ENCODE measurements around the gene CARD10.
"Not testable (repeated sequence)": the region's sequence is repeated elsewhere in the genome, so short reads cannot be mapped to it uniquely, and the experiment has no call there.

Gene CARD10

DNA sequence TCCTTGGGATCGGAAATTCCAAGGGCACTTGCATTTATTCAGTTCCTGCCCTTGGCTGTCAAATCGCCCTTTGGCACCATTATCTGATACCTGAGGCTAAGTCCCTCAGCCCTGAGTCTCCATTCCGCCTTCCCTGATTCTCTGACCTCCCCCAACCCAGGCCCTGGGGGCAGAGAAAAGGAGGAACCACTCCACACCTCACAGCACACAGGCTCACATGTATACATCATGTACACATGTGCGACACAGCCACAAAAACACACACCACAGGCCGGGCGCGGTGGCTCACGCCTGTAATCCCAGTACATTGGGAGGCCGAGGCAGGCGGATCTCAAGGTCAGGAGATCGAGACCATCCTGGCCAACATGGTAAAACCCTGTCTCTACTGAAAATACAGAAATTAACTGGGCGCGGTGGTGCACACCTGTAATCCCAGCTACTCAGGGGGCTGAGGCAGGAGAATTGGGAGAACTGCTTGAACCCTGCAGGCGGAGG is 51.0 kb downstream of the CARD10 start:
- DNase-seq (ENCODE audit: low read depth, low spot score), result not testable (repeated sequence)

DNA sequence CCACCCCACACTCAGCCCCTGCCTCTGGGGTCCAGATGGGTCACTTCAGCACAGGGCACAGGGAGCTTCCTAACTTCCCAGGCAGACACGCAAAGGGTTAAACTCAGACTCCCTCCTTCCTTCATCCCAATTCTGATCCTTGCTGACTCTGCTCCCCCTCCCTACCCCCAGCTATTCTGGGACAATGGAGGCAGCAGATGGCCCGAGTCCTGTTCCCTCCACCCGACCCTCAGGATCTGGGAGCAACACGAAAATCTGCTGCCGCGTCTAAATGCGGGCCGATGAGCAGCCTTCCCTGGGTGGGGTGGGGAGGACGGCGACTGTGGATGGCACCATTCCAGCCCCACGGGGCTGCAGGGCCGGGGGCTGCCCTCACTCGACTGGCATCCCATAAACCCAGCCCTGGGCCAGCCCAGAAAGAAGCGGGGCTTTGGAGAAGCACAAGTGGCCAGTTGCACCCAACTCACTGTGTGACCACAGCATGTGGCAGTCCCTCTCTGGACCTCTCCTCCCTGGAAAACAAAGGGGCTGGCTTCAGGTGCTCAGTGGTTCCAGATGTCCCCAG is 51.7 kb downstream of the CARD10 start:
- no peak for DNase-seq (ENCODE audit: low read depth, low spot score)

DNA sequence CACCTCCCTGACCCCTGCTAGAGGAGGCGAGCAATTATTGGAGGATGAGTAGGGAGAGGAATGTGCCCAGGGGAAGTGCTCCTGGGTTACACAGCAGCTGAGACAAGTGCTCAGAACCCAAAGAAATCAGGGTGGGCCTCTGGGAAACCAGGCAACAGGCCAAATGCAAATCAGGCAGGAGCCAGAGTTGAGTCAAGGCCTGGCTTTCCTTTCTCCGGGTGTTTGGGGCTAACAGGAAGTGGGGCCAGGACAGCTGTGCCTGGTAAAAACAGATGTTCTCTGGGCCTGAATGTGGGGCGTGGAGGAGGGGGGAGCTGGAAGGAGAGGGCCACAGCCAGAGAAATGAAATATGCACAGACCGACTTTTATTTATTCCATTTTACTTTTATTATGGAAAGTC is 55.0 kb downstream of the CARD10 start:
- no peak for DNase-seq (ENCODE audit: low read depth, low spot score)

DNA sequence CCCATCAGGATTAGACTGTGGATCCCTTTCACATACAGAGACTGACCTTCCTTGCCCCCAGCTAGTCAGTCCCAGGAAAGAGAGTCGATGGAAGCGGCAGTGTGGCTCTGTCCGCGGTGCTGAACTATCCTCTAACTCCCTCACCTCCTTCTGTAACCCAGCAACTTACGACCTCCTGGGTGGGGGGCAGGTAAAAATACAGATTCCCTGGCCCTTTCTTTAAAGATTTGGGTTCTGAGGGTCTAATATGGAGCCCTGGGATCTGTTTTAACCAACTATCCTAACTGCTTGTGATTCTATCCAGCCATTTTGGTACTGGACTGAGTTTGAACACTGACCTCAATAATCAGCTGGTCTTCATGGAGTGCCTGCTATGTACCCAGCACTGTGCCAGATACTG is 56.2 kb downstream of the CARD10 start:
- no peak for DNase-seq (ENCODE audit: low read depth, low spot score)

DNA sequence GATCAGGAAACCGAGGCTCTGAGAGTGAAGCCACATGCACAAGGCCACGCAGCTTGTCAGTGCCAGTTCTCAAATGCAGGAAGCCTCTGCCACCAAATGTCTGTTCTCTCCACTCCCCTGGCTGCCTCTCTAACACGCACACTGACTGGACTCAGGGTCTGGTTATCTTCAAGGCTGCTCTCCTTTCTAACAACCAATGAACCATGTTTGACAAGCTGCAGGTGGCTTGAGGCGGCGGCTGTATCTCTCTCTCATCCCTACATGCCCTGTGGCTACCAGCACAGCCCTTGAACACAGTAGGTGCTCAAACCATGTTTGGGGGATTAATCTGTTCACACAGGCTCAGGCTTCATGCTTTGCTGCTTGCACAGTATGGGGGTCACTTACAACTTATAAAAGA is 56.8 kb downstream of the CARD10 start:
- DNase-seq (ENCODE audit: low read depth, low spot score), result no peak

DNA sequence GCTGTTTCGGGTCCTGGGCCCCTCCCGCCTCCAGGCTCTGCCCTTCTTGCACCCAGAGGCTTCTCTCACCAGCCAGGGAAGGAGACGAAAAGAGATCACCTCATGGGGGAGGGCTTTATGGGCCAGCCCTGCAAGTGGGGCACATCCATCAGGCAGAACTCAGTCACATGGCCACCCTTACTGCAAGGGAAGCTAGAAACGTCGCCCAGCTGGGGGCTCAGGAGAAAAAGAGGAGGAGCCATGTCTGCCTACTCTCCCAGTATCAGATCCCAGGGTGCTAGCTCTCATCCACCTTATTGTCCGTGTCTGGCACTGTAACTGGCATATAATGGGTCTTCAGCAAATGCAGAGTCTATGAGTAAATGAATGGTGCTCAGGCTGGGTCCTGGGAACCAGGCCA is 57.3 kb downstream of the CARD10 start:
- no peak for DNase-seq (ENCODE audit: low read depth, low spot score)

DNA sequence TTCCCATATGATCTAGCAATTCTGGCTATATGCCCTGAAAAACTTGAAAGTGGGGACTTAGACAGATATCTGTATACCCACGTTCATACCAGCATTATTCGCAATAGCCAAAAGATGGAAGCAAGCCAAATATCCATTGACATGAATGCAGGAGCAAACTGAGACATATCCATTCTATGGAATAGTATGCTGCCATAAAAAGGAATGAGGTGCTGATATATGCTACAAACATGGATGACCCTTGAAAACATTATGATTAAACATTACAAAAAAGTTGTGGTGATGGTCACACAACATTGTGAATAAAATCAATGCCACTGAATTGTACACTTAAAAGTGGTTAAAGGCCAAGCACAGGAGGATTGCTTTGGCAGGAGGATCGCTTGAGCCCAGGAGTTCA is 58.5 kb downstream of the CARD10 start:
- no peak for DNase-seq (ENCODE audit: low read depth, low spot score)

DNA sequence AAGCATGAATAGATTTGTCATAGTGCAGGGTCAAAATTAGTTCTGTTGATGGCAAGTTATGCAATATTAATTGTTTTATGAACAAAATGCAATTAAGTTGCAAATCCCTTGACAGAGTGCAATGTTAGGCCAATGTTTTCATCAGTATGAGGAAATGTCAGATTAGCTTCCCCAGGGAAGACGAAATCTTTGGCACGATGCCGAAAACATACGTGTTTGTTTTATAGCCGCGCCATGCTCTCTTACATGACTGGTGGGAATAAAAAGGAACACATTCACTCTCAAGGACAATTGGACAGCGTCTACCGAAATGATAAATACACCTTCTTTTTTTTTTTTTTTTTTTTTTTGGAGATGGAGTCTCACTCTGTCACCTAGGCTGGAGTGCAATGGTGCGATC is 60.0 kb downstream of the CARD10 start:
- DNase-seq (ENCODE audit: low read depth, low spot score), result no peak

DNA sequence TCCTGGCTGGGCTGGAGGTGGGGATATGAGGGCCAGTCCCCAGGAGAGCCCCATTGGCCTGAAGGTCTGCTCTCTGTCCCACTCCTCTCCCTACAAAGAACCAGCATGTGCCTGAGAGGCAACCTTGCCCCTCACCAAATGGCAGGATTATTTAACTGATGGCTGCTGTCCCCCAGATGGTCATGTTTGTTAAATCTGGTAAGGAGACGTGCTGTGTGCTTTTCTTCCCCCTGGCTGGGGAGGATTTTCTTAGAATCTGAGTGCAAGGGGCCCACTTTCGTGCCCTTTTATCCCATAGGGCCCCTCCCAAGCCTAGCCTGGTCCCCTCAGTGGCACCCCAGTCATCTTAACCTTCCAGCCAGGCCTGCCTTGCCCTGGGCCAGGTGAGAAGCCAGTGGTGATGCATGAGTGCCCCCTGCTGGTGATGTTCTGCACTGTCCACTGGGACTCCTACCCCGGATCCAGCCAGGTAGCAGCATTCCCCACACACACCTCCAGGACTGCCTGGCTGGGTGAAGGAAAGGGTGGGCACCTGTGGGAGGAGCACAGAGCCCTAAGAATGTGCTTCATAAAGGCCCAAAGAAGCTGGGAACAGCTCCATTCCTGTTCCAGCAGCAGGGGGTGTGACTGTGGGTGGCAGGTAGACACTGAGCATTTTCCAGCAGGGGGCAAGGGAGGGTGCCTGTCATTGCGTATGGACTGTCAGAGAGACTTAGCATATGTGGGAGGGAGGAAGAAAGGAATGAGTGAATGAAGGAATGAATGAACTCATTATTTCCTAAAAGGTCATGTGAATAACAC is 61.9 kb downstream of the CARD10 start:
- no peak for DNase-seq (ENCODE audit: low read depth, low spot score)

DNA sequence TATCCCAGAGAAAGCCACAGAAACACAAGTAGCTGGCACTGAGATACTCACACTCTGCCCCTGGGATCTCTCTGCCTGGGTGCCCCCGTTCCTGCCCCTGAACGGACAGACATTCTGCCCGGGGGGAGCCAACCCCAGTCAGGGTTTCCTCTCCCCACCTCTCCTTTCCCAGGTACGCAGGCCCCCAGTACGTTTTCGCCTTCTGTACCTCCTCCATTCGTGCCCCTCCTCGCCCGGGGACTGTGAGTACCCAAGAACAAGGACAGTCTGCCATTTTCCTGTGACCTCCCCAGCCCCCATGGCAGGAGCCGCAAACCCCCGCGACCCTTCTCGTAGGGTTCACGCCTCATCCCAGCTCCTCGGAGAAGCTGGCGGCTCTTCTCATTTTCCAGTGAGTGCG is 62.9 kb downstream of the CARD10 start:
- DNase-seq (ENCODE audit: low read depth, low spot score), result no peak

DNA sequence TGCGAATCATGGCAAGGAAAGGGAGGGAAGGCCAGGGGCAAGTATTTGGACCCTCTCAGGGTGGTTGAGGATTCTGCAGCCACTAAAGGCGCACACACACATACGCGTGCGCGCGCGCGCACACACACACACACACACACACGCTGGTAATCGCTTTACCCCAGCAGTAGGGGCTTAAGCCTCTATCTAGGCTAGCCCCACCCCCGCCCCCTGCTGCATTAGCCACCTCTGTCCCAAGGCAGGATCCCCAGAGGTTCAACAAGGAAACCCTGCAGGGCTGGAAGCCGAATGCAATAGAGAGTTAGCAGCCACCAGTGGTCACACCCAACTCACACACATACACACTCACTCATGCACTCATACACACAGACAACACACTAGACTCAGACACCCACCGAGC is 63.3 kb downstream of the CARD10 start:
- no peak for DNase-seq (ENCODE audit: low read depth, low spot score)

DNA sequence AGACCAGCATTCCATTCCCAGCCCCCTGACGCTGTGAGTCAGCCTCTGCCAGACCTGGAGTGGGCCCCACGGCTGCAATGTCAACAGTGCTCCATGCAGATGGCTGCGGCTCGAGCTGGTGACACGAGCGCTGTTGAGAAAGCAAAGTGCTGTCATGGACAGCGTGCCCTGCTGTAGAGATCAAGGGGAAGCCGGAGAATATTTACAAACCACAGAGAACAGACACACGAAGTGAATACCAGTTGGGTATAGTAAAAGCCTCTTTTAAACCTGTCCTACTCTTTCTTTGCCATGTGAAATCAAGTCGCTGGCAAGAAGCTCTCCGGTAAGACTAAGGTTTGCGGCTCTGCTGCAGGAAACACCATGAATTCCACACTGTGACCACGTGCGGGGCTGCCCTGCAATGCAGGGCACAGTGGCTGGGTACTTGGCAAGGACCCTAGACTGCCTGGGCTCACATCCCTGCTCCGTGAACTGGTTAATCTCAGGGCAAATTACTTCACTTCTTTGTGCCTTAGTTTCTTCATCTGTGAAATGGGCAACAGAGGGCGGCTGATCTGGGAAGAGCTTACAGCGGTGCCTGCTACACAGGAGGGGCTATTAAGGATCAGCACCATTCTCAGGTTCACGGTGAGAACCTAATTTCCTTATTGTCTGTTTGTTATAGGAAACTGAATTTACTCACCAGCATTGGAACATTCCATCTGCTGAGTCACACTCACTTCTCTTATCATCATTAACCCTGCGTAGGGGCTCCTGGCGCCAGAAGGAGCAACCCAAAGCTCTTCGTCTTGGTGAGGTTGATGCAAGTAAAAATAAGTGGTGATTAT is 64.1 kb downstream of the CARD10 start:
- DNase-seq (ENCODE audit: low read depth, low spot score), result no peak

DNA sequence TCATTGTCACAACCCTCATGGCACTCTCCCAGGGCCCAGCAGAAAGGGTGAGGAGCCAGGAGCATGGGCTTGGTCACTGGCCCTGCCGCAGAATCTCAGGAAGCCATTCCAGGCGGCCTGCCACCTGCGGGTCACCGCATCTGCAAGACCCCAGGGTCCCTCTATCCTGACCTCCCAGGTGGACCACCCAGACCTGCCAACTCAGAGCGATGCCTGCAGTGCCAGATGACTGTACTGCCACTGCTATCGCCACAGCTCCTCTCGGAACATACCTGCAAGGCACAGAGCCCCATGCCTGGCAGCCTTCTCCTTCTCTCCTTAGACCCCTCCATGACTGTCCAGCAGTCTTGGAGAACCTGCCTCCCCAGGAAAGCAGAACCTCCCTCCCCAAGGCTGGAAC is 65.5 kb downstream of the CARD10 start:
- DNase-seq (ENCODE audit: low read depth, low spot score), result no peak

DNA sequence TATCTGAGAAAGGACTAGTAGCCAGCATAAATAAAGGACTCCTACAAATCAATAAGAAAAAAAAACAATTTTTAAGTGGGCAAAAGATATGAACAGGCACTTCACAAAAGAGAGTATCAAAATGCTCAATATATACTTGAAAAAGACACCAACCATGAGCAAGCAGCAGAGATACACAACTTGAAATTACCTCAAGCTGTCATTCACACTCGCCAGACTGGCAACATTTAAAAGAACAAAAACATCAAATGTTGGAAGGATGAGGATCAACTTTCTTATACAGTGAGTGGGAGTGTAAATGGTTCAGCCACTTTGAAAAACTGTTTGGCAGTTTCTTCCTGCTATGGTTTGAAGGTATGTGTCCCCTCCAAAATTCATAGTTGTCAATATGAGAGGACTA is 68.0 kb downstream of the CARD10 start:
- no peak for DNase-seq (ENCODE audit: low read depth, low spot score)

DNA sequence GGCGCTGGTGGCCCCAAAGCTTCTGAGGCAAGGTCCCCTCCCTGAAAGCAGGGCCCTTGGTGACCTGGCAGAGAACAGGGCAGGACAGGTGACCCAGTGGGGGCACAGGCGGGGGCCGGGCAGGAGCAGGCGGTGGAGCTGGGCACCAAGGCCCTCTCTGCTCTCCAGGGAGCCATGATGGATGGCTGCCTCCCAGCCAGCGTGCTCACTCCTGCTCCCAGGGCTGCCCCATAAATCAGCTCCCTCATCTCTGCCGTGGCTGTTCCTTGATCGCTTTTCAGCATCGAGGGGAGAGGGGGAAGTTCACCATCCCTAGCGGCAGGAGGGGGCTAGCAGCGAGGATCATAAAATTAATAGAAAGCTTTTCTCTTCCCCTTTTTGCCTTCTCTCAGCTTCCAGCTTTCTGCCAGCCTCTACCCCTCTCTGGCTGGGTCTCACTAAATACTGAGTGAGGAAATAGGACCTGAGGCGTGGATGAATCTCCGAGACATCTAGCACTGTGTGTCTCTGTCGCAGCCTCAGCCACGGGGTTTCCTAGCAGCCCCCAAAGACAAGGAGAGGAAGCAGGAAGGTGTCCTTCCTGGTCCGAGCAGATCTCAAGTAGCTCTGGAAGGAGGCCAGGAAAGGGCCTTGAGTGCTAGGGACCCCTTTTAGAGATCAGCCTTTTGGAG is 69.7 kb downstream of the CARD10 start:
- DNase-seq (ENCODE audit: low read depth, low spot score), result no peak

DNA sequence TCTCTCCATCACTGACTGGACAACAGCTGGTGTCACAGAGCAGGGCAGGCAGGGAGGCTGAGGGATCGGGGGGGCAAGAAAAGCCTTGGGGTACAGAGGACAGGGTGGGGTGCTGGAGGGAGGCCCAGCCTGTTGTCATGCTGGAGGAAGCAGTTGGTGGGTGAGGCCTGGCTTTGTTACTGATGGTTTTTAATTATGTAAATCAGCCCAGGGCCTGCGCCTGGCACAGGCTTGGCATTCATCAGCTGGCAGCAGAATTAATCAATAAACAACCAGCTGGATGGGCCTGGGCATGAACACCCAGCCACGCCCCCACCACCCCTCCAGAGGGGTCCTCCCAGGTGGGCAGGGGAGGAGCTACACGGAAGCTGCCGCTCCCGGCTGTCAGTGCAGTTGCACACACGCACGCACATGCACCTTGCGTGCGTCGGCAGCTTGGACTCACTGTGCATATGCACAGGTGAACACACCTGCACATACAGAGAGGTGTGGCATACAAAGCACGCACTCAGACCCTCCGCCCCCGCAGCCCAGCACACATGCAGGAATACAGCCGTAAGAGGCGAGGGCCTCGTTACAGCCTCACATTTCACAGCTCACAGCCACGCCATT is 70.6 kb downstream of the CARD10 start:
- DNase-seq (ENCODE audit: low read depth, low spot score), result no peak

DNA sequence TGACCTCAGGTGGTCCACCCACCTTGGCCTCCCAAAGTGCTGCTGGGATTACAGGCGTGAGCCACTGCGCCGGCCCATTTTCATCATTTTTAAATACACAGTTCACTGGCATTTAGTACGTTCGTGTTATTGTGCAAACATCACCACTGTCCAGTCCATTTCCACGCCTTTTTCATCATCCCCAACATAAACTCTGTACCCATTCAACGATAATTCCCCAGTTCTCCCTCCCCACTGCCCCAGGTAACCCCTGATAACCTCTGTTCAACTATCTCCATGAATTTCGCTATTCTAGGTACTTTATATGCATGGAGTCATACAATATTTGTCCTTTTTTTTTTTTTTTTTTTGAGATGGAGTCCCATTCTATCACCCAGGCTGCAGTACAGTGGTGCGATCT is 73.7 kb downstream of the CARD10 start:
- no peak for DNase-seq (ENCODE audit: low read depth, low spot score)

DNA sequence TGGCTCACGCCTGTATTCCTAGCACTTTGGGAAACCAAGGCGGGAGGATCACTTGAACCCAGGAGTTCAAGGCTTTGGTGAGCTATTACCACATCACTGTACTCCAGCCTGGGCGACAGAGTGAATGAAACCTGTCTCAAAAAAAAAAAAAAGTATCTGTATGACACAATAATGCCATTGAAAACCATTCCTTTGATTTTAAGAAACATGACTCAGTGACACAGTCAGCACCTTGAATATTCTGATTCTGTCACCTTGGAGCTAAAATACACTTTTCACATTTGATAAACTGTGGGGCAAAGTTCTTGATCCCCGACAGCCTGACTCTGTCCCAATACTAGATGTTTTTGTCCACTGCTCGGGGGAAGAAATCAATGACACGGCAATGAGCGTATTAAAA is 75.2 kb downstream of the CARD10 start:
- no peak for DNase-seq (ENCODE audit: low read depth, low spot score)

DNA sequence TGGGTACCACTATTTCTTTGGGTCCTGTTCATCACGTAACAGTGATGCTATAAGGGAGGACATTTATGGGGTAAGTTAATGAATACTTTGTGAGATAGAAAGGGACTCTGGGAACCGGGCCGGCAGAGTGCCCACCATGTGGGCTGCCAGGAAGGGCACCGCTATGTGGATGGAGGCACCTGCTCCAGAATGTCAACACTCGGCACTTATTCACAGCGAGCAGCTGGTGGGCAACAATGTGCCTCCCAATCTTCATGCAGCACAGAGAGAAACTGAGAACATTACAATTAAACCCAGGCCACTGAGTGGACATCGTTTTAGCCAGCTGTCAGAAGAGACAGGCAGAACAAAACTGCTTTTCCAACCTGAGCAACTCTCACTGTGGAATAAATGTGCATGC is 76.1 kb downstream of the CARD10 start:
- no peak for DNase-seq (ENCODE audit: low read depth, low spot score)

DNA sequence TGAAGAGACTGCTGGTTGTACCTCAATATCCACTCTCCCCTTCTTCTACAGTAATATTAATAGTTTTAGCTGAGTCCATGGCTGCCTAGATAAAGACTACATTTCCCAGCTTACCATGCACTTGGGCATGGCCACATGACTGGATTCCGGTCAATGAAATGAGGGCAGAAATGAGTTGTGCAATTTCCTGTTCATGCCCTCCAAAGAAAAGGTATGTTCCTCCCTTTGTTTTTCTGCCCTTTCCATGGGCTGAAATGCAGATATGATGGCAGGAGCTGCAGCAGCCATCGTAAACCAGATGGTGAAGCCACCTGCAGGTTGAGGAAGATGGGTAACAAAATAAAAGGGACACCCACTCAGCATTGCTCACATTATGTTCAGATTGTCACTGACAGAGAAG is 76.7 kb downstream of the CARD10 start:
- no peak for DNase-seq (ENCODE audit: low read depth, low spot score)

DNA sequence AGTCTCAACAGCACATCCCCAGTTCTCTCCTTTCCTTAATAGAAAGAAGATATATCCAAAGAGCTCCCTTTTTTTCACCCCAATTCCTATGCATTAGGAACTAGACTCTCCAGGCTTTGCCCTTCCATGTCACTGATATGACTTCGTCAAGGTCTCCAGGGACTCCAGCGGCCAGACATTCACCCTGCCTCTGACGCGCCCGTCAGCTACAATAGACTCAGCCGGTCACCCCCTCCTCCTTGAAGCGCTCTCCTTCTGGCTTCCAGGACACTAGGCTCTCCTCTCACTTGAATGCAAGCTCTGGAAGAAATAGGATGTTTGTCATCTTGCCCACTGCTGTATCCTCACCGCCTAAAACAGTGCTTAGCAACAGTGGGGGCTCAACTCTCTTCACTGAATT is 77.1 kb downstream of the CARD10 start:
- no peak for DNase-seq (ENCODE audit: low read depth, low spot score)

DNA sequence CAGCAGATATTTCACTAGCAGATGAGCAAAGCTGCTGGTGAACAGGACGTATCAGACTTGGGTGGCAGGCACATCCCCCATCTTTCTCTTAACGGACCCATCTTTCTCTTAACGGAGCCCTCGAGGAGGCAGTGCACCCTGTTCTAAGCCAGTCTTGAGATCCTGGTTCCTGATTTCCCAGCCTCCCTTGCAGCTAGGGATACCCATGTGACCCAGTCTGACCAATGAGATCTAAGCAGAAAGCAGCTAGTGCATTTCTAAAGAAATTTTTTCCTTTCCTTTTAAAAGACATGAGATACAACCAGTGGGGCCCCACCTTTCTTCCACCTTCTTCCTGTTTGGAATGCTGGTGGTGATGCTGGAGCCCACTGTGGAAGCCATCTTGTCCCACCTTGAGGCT is 78.3 kb downstream of the CARD10 start:
- DNase-seq (ENCODE audit: low read depth, low spot score), result no peak
